IPS-18c (cell line): ENCODE results near the gene HJV.
A peak's percentile ranks its signal among the peaks of the same experiment; 100 is the strongest.
"Not testable (repeated sequence)": the region's sequence is repeated elsewhere in the genome, so short reads cannot be mapped to it uniquely, and the experiment has no call there.

ENCODE experiments used
- H3K4me3 ChIP-seq: 2 replicates; pipeline ENCODE4 v1.7.0; 2013; ENCODE audit warnings: low read depth, mild to moderate bottlenecking, low read length, moderate library complexity; ENCODE audit not compliant: insufficient read depth
- H3K9me3 ChIP-seq: one replicate; pipeline ENCODE4 v1.6.1; 2013; ENCODE audit warnings: mild to moderate bottlenecking, low read length, moderate library complexity; ENCODE audit not compliant: control insufficient read depth, insufficient read depth

HJV gene

GRCh38 chr1:146029117-146029516 is 7.6 kb upstream of the HJV start:
- Histone ChIP-seq H3K4me3 (no peak overlapping the region), H3K9me3 (no peaks in the 10 kb centered on the region)

GRCh38 chr1:146026650-146027049 is 5.1 kb upstream of the HJV start:
- not testable (repeated sequence) for H3K9me3 ChIP-seq, H3K4me3 ChIP-seq

GRCh38 chr1:146025787-146026495 is 4.4 kb upstream of the HJV start:
- not testable (repeated sequence) for H3K4me3 ChIP-seq, H3K9me3 ChIP-seq

GRCh38 chr1:146022403-146023127 is 1.0 kb upstream of the HJV start:
- Histone ChIP-seq H3K4me3 (no peak overlapping the region), H3K9me3 (no peaks in the 10 kb centered on the region)

- Histone ChIP-seq H3K4me3 (no peak overlapping the region), H3K9me3 (no peaks in the 10 kb centered on the region)
Measured at GRCh38 chr1:146021050-146021445, 487 bp downstream of the HJV start.

GRCh38 chr1:146020058-146021049 is 1.2 kb downstream of the HJV start:
- Histone ChIP-seq H3K9me3 (no peaks in the 10 kb centered on the region), H3K4me3 (peak overlapping the region; percentile 51; the same call in 1 of the 2 replicates)

GRCh38 chr1:146019231-146020057 is 2.1 kb downstream of the HJV start:
- Histone ChIP-seq H3K4me3 (peak overlapping the region; percentile 51), H3K9me3 (no peaks in the 10 kb centered on the region)

- Histone ChIP-seq H3K9me3 (no peaks in the 10 kb centered on the region), H3K4me3 (no peak overlapping the region)
Measured at GRCh38 chr1:146016891-146017290, 4.6 kb downstream of the HJV start.

GRCh38 chr1:146013559-146013922 is 8.0 kb downstream of the HJV start:
- no peaks in the 10 kb centered on the region for H3K9me3 ChIP-seq
- H3K4me3 ChIP-seq = no peak overlapping the region

- H3K9me3 ChIP-seq = no peaks in the 10 kb centered on the region
- no peak overlapping the region for H3K4me3 ChIP-seq
Measured at GRCh38 chr1:146012703-146013558, 8.6 kb downstream of the HJV start.

- Histone ChIP-seq H3K4me3 (no peak overlapping the region), H3K9me3 (no peaks in the 10 kb centered on the region)
Measured at GRCh38 chr1:146010126-146010738, 11.3 kb downstream of the HJV start.

GRCh38 chr1:146007489-146008133 is 13.9 kb downstream of the HJV start:
- Histone ChIP-seq H3K4me3 (no peak overlapping the region), H3K9me3 (no peaks in the 10 kb centered on the region)

- H3K4me3 ChIP-seq = no peak overlapping the region
- no peaks in the 10 kb centered on the region for H3K9me3 ChIP-seq
Measured at GRCh38 chr1:146001709-146002108, 19.8 kb downstream of the HJV start.

GRCh38 chr1:145999321-146000024 is 22.1 kb downstream of the HJV start:
- H3K9me3 ChIP-seq = no peaks in the 10 kb centered on the region
- no peak overlapping the region for H3K4me3 ChIP-seq

GRCh38 chr1:145997718-145998023 is 23.9 kb downstream of the HJV start:
- Histone ChIP-seq H3K4me3 (no peak overlapping the region), H3K9me3 (no peaks in the 10 kb centered on the region)
